Activated CD4-positive, alpha-beta T cell treated with anti-CD3 and anti-CD28 coated beads, Interleukin-2, amount 50 U/mL, for 48 hours (primary cell): ENCODE measurements around the gene GPAT3.

Source experiments
- DNase-seq, 2 experiments: peaks; one replicate each; pipeline ENCODE4 v3.0.0-alpha.2; 2020

The GPAT3 gene

DNA sequence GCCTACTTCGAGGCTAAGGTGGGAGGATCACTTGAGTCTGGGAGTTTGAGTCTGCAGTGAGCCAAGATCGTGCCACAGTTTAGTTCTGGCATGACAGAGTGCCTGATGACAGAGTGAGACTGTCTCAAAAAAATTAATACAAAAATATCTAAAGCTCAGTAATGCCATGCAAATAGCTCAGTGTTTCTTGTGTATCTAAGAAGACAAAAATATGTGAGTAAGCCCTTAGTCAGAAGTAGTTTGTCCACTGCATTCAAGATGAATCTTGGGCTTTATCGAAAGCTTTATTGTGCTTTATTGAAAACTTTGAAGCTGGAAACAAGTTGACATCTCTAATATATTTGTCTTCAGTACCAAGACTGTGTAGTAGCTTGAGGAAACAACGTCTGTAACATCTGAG lies 115.9 kb downstream of the GPAT3 start:
- DNase-seq = no peak
